HepG2 (cell line): ENCODE data around the gene NR2C1. TPM values are rescaled to one million over a fixed set of nuclear protein-coding genes. Genes with fewer than 3 reads are reported as not detected.

Experiments used
- ATAC-seq: fragments of 200-7000 bp; cut with Tn5 transposase; 3 replicates; pipeline ENCODE4 v1.9.1; 2020; ENCODE audit warnings: mild to moderate bottlenecking, moderate library complexity
- BruUV-seq: library from RNA; stranded (reverse); fragments of 400-500 nt; replicated peaks from 2 replicates; lab custom pipeline; 2021; lab: Mats Ljungman, UMichigan
- CTCF ChIA-PET: fragments of 300-600 bp; formaldehyde crosslinking; extraction: SDS; loops from one replicate; lab custom pipeline; 2021; ENCODE audit warnings: low total read pairs, inconsistent platforms, low intra/inter-chr PET ratio; lab: Yijun Ruan, JAX
- POLR2A ChIA-PET: fragments of 350-600 bp; sonication (Branson Sonifier 250); formaldehyde crosslinking; loops from one replicate; lab custom pipeline; 2020; ENCODE audit warnings: antibody characterized with exemption, inconsistent platforms; lab: Yijun Ruan, JAX
- DNase-seq: peaks from one replicate; pipeline ENCODE4 v3.0.0-alpha.2; 2015; ENCODE audit warnings: low spot score
- FAIRE-seq: peaks from 3 replicates; lab custom pipeline; 2011; peaks lifted over from hg19 to GRCh38; lab: Jason Lieb, UNC
- H2AFZ ChIP-seq: one replicate; pipeline ENCODE4 v1.6.1; 2011; ENCODE audit warnings: low read length, inconsistent platforms
- H3K27ac ChIP-seq: fragments of 300-600 bp; 3 replicates; pipeline ENCODE4 v1.8.0; 2011; ENCODE audit warnings: mixed run types, mild to moderate bottlenecking, mixed read lengths, low read length, inconsistent platforms; ENCODE audit not compliant: insufficient read depth; ENCODE audit errors: extremely low read length
- H3K27me3 ChIP-seq, 2 experiments: fragments of 200-600 bp in 1 of 2; 2 replicates in 1 of 2; 3 replicates in 1 of 2; pipeline versions ENCODE4 v1.6.0 to v1.8.0; 2011; ENCODE audit warnings: low read length in 2 of 2, mild to moderate bottlenecking in 2 of 2, moderate library complexity in 2 of 2, inconsistent platforms in 1 of 2; ENCODE audit not compliant: insufficient read depth in 2 of 2, control insufficient read depth in 1 of 2
- H3K36me3 ChIP-seq, 2 experiments: fragments of 200-600 bp in 1 of 2; replicated peaks in 1 of 2; 2 replicates in 1 of 2; 3 replicates in 1 of 2; pipeline versions ENCODE4 v1.5.1 to v1.8.0; 2011; ENCODE audit warnings: low read length in 2 of 2, inconsistent platforms in 1 of 2; ENCODE audit not compliant: insufficient read depth in 2 of 2, control insufficient read depth in 1 of 2
- H3K4me1 ChIP-seq: 2 replicates; pipeline ENCODE4 v1.5.1; 2012; ENCODE audit warnings: low read length, inconsistent platforms; ENCODE audit not compliant: insufficient read depth
- H3K4me2 ChIP-seq: 2 replicates; pipeline ENCODE4 v1.6.0; 2011; ENCODE audit warnings: low read depth, low read length, inconsistent platforms
- H3K4me3 ChIP-seq, 3 experiments: fragments of 200-600 bp in 1 of 3; sonication (generic), shearing (Covaris generic) in 1 of 3; replicated peaks in 1 of 3; 2 replicates each; pipeline ENCODE4 v1.5.1; 2011 to 2016; ENCODE audit warnings: low read length in 3 of 3, inconsistent platforms in 2 of 3, low read depth in 2 of 3, mild to moderate bottlenecking in 2 of 3, control low read depth in 1 of 3, mixed read lengths in 1 of 3; ENCODE audit not compliant: insufficient read depth in 1 of 3
- H3K79me2 ChIP-seq: one replicate; pipeline ENCODE4 v1.6.1; 2011; ENCODE audit warnings: low read length, inconsistent platforms; ENCODE audit not compliant: insufficient read depth
- H3K9ac ChIP-seq: 2 replicates; pipeline ENCODE4 v1.6.0; 2011; ENCODE audit warnings: mild to moderate bottlenecking, low read depth, low read length, inconsistent platforms; ENCODE audit not compliant: insufficient read depth
- H3K9me3 ChIP-seq: 2 replicates; pipeline ENCODE4 v1.5.1; 2012; ENCODE audit warnings: mild to moderate bottlenecking, low read length
- H4K20me1 ChIP-seq: 2 replicates; pipeline ENCODE4 v1.6.0; 2011; ENCODE audit warnings: inconsistent platforms, mild to moderate bottlenecking, low read length, moderate library complexity; ENCODE audit not compliant: insufficient read depth
- KDM3A ChIP-seq: IDR thresholded peaks from 2 replicates; pipeline ENCODE4 v1.6.1; 2018; ENCODE audit warnings: low read depth, missing compliant biosample characterization
- RCOR2 ChIP-seq: IDR thresholded peaks from 2 replicates; pipeline ENCODE4 v1.6.1; 2016; ENCODE audit warnings: missing biosample characterization, missing genetic modification reagents
- ZNF367 ChIP-seq: sonication (generic); formaldehyde crosslinking; IDR thresholded peaks from 2 replicates; pipeline ENCODE4 v1.4.0; 2020; ENCODE audit warnings: missing genetic modification reagents, borderline replicate concordance
- WGBS: methylation state at CpG from one replicate; pipeline ENCODE4 v1.1.6; 2017; ENCODE audit warnings: low lambda C conversion rate; 5-methylcytosine and 5-hydroxymethylcytosine counted together
- in situ Hi-C: cut with HindIII; loops from 2 replicates; pipeline ENCODE4 v1.10.0; 2017; ENCODE audit warnings: low pct_unique_long_range_greater_than_20kb; ENCODE audit not compliant: extremely low pct_ligation_motif_present
- intact Hi-C: fragments of 100-400 bp; cut with micrococcal nuclease; formaldehyde crosslinking; loops from one replicate; pipeline ENCODE4 v1.10.0; 2022; ENCODE audit not compliant: unreplicated experiment
- polyA plus RNA-seq, 8 experiments: library from polyadenylated mRNA; depleted of rRNA in 3 of 8; stranded (reverse) in 7 of 8; unstranded in 1 of 8; fragments of >200 nt; fragmentation: Illumina TruSeq in 4 of 8; extraction: Trizol in 4 of 8; gene quantifications; 2 replicates each; pipeline versions ENCODE4 v1.2.1 to v1.2.3, GENCODE V29; 2011 to 2016; ENCODE audit warnings: low read depth in 4 of 8, missing spikeins in 1 of 8, mixed read lengths in 1 of 8; ENCODE audit not compliant: insufficient read depth in 1 of 8
- total RNA-seq, 5 experiments: library from RNA; depleted of rRNA; stranded (reverse); fragments of >200 nt; fragmentation: Illumina TruSeq; extraction: Trizol; gene quantifications; 2 replicates each; pipeline ENCODE4 v1.2.3, GENCODE V29; 2016; ENCODE audit warnings: low read depth in 1 of 5
- TF ChIP-seq, protein P1 (sequence below): sonication (generic); formaldehyde crosslinking; IDR thresholded peaks from 2 replicates; pipeline ENCODE4 v1.4.0; 2020; ENCODE audit warnings: missing genetic modification reagents, borderline replicate concordance
- TF ChIP-seq, protein P2 (sequence below): IDR thresholded peaks from 2 replicates; pipeline ENCODE4 v1.6.1; 2016; ENCODE audit warnings: missing compliant biosample characterization, missing genetic modification reagents, borderline replicate concordance

The NR2C1 gene
- total and polyA plus RNA-seq, 2 of the 13 experiments (the other 11 are each of a cell fraction or from before 2014, with no cell fraction given), result 38.0 to 70.8 TPM

DNA sequence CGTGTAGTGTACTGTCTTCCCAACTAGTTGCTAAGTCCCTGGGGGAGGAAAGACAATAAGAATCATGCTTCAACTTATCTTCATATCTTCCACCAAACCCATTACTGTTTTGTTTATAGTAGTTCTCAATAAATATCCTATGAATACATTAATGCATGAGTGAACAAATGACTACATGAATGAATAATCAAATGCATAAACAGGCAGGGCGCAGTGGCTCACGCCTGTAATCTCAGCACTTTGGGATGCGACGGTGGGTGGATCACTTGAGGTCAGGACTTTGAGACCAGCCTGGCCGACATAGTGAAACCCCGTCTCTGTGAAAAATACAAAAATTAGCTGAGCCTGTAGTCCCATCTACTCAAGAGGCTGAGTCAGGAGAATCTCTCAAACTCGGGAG lies 32.1 kb upstream of the NR2C1 start:
- intact Hi-C loops, result no loop called here
- Histone ChIP-seq H3K4me2 (no peak overlapping the region), H4K20me1 (no peaks in the 10 kb centered on the region), H3K27me3 (no peaks in the 10 kb centered on the region)
- CTCF ChIA-PET, result no interaction called here
- no peak for ATAC-seq
- TF ChIP-seq, protein P1, sequence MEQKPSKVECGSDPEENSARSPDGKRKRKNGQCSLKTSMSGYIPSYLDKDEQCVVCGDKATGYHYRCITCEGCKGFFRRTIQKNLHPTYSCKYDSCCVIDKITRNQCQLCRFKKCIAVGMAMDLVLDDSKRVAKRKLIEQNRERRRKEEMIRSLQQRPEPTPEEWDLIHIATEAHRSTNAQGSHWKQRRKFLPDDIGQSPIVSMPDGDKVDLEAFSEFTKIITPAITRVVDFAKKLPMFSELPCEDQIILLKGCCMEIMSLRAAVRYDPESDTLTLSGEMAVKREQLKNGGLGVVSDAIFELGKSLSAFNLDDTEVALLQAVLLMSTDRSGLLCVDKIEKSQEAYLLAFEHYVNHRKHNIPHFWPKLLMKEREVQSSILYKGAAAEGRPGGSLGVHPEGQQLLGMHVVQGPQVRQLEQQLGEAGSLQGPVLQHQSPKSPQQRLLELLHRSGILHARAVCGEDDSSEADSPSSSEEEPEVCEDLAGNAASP (CRISPR knock-in tag), result no peak
- TF ChIP-seq, all 625 proteins: peak for 0
- in situ Hi-C loops, result loop anchor here (25.0 kb wide), 1 partner anchor 432 kb away; no protein-coding TSS in a partner anchor
- no peak for FAIRE-seq
- POLR2A ChIA-PET, result interaction anchor here (1.0 kb wide), 1 partner anchor 32 kb away, joined by 3 read pairs; the partner anchor contains the start of gene NR2C1
- no TSS peak for BruUV-seq
- Histone ChIP-seq H3K9ac (no peak overlapping the region), H3K36me3 (peaks cover 0 to 6% of the 10 kb centered on the region in 2 experiments; a peak in 3 of 5 replicates), H2AFZ (no peak overlapping the region), H3K9me3 (no peaks in the 10 kb centered on the region), H3K79me2 (no peaks in the 10 kb centered on the region), H3K27ac (no peak overlapping the region), H3K4me3 (no peak overlapping the region), H3K4me1 (no peaks in the 10 kb centered on the region)
- DNase-seq, result no peak
- 97% methylated on average over 8 of the region's 8 CpGs for WGBS

DNA sequence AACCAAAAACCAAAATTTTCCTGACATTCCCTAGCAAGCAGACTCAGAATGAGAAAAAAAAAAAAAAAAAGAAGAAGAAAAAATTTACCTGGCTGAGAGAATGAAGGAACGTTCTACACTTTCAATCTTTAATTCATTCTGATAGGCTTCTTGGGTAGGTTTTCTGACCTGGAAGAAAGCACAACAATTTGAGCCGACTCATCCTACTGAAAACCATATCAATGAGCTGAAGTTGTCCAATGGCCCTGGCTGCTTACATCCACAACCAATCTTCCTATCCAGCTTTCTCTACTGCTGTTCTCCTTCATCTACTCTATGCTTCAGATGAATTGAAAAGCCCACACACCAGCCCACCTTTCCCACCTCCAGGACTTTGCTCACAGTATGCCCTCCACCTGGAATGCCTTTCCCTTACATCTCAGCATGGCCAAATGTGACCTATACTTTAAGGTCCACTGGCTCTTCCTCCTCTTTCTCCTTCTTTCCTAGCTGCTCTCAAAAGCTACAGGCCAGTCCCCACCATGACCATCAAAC lies 31.6 kb upstream of the NR2C1 start:
- no peaks in the 10 kb centered on the region for H3K4me1 ChIP-seq
- CTCF ChIA-PET, result no interaction called here
- peaks cover 0 to 9% of the 10 kb centered on the region in 2 experiments; a peak in 3 of 5 replicates for H3K36me3 ChIP-seq
- 100% methylated on average over 2 of the region's 2 CpGs for WGBS
- no peak overlapping the region for H3K9ac ChIP-seq
- H3K4me3 ChIP-seq, result no peak overlapping the region
- no peak for TF ChIP-seq RCOR2 (CRISPR knock-in tag)
- no peak for TF ChIP-seq KDM3A (CRISPR knock-in tag)
- TF ChIP-seq, protein P2, sequence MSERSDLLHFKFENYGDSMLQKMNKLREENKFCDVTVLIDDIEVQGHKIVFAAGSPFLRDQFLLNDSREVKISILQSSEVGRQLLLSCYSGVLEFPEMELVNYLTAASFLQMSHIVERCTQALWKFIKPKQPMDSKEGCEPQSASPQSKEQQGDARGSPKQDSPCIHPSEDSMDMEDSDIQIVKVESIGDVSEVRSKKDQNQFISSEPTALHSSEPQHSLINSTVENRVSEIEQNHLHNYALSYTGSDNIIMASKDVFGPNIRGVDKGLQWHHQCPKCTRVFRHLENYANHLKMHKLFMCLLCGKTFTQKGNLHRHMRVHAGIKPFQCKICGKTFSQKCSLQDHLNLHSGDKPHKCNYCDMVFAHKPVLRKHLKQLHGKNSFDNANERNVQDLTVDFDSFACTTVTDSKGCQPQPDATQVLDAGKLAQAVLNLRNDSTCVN, result no peak
- no peak for TF ChIP-seq ZNF367 (CRISPR knock-in tag)
- TF ChIP-seq, all 625 proteins: peak for 0
- in situ Hi-C loops, result loop anchor here (25.0 kb wide), 1 partner anchor 432 kb away; no protein-coding TSS in a partner anchor
- no peak overlapping the region for H3K4me2 ChIP-seq
- H3K9me3 ChIP-seq, result no peaks in the 10 kb centered on the region
- H4K20me1 ChIP-seq, result no peaks in the 10 kb centered on the region
- BruUV-seq, result no TSS peak
- no peak for ATAC-seq
- no peaks in the 10 kb centered on the region for H3K79me2 ChIP-seq
- H3K27ac ChIP-seq, result no peak overlapping the region
- intact Hi-C loops, result no loop called here
- no peak overlapping the region for H2AFZ ChIP-seq
- FAIRE-seq, result no peak
- H3K27me3 ChIP-seq, result no peaks in the 10 kb centered on the region
- DNase-seq, result no peak
- POLR2A ChIA-PET, result no interaction called here
